GM12873 (cell line): ENCODE measurements around the gene GUCY2F.

Experiments used
- TF ChIP-seq, protein P1 (sequence below): IDR thresholded peaks from 2 replicates; pipeline ENCODE4 v1.5.1; 2012; ENCODE audit warnings: low read depth, mild to moderate bottlenecking, moderate library complexity, low read length, control low read depth; ENCODE audit not compliant: insufficient read depth; ENCODE audit errors: missing control alignments

GUCY2F gene

DNA sequence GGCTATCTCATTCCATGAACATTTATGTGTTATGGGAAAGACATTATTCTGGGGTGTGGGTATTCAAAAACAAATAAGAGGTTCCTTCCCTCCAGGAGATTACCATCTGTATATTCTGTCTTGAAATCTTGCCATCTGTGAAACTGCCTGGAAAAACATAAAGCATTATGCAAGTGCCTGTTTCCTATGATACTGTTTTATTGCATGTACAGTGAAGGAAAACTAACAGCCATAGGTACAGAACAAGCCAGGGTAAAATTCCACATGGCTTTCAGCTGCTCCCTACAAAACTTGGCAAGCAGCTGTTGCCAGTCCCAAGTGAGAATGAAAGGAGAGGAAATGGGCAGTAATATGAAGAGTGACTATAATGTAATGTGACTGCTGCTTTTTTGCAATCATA, 136.0 kb downstream of the GUCY2F start:
- TF ChIP-seq, protein P1, sequence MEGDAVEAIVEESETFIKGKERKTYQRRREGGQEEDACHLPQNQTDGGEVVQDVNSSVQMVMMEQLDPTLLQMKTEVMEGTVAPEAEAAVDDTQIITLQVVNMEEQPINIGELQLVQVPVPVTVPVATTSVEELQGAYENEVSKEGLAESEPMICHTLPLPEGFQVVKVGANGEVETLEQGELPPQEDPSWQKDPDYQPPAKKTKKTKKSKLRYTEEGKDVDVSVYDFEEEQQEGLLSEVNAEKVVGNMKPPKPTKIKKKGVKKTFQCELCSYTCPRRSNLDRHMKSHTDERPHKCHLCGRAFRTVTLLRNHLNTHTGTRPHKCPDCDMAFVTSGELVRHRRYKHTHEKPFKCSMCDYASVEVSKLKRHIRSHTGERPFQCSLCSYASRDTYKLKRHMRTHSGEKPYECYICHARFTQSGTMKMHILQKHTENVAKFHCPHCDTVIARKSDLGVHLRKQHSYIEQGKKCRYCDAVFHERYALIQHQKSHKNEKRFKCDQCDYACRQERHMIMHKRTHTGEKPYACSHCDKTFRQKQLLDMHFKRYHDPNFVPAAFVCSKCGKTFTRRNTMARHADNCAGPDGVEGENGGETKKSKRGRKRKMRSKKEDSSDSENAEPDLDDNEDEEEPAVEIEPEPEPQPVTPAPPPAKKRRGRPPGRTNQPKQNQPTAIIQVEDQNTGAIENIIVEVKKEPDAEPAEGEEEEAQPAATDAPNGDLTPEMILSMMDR: no peak

GRCh38 chrX:109344678-109345077, 137.2 kb downstream of the GUCY2F start:
- TF ChIP-seq, protein P1: no peak

DNA sequence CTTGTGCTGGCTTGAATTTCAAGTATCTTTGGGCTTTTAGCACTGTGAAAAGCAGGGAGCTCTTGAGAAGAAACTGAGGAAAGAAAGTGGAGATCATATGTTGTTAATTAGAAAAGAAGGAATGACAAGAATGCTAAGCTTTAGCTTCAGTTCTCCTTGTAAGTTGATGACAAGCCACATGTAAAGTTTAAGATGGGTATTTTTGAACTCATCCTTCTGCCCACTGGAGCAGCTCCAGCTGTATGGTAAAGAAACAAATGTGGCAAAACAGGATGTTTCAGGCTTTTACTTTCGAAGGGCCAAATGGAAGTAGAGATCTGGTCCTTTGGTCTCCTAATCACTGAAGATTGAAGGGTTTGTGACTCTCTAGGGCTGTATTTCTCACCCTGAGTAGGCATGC, 137.8 kb downstream of the GUCY2F start:
- TF ChIP-seq, protein P1: no peak

- TF ChIP-seq, protein P1: no peak
These were observed 138.2 kb downstream of the GUCY2F start for GRCh38 chrX:109343671-109344070.

DNA sequence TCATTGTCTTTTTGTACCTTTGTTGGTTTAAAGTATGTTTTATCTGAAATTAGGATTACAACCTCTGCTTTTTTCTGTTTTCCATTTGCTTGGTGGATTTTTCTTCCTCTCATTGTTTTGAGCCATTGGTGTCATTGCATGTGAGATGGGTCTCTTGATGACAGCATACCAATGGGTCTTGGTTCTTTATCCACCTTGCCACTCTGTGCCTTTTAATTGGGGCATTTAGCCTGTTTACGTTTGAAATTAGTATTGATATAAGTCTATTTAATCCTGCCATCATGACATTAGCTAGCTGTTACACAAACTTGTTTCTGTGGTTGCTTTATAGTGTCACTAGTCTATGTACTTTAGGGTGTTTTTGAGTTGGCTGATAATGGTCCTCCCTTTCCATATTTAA, 145.7 kb downstream of the GUCY2F start:
- TF ChIP-seq, protein P1: no peak

- TF ChIP-seq, protein P1: no peak
These were observed 154.6 kb downstream of the GUCY2F start for GRCh38 chrX:109327251-109327650.
